SHP77 (cell line): ENCODE results near the gene MAD1L1.
"Not testable (repeated sequence)": the region's sequence is repeated elsewhere in the genome, so short reads cannot be mapped to it uniquely, and the experiment has no call there.

ENCODE experiments used
- DNase-seq, 2 experiments: peaks; one replicate each; lab custom pipeline; 2025; lab: John Stamatoyannopoulos, UW

Gene MAD1L1

GRCh38 chr7:2173189-2173827 is 59.4 kb downstream of the MAD1L1 start:
- peak in 1 of 2 experiments; percentile 36 for DNase-seq

GRCh38 chr7:2172311-2173188 is 60.2 kb downstream of the MAD1L1 start:
- DNase-seq: peak; percentile 45 to 58

GRCh38 chr7:2171855-2172254 is 60.9 kb downstream of the MAD1L1 start:
- DNase-seq: peak in 1 of 2 experiments; percentile 34

- no peak for DNase-seq
These were observed 61.9 kb downstream of the MAD1L1 start for GRCh38 chr7:2170576-2171521.

- no peak for DNase-seq
These were observed 62.7 kb downstream of the MAD1L1 start for GRCh38 chr7:2169923-2170575.

- no peak for DNase-seq
These were observed 64.0 kb downstream of the MAD1L1 start for GRCh38 chr7:2168615-2169311.

- no peak for DNase-seq
These were observed 66.0 kb downstream of the MAD1L1 start for GRCh38 chr7:2166625-2167280.

- DNase-seq: no peak
These were observed 66.8 kb downstream of the MAD1L1 start for GRCh38 chr7:2165610-2166594.

GRCh38 chr7:2165239-2165609 is 67.5 kb downstream of the MAD1L1 start:
- no peak for DNase-seq

GRCh38 chr7:2164646-2165045 is 68.1 kb downstream of the MAD1L1 start:
- no peak for DNase-seq

- DNase-seq: no peak
These were observed 68.9 kb downstream of the MAD1L1 start for GRCh38 chr7:2163600-2164555.

- DNase-seq: no peak
These were observed 69.8 kb downstream of the MAD1L1 start for GRCh38 chr7:2162959-2163358.

GRCh38 chr7:2162004-2162902 is 70.5 kb downstream of the MAD1L1 start:
- DNase-seq: not testable (repeated sequence)

GRCh38 chr7:2159176-2159520 is 73.6 kb downstream of the MAD1L1 start:
- no peak for DNase-seq

- peak in 1 of 2 experiments; percentile 65 for DNase-seq
These were observed 74.2 kb downstream of the MAD1L1 start for GRCh38 chr7:2158331-2159175.
